HepG2 (cell line): ENCODE results near the gene EPS8L1. TPM values are rescaled to one million over a fixed set of nuclear protein-coding genes. Genes with fewer than 3 reads are reported as not detected.

ENCODE experiments used
- ARID4A ChIP-seq: sonication (generic); formaldehyde crosslinking; IDR thresholded peaks from 2 replicates; pipeline ENCODE4 v1.5.0; 2020; ENCODE audit warnings: mild to moderate bottlenecking, missing genetic modification reagents, borderline replicate concordance
- GLI4 ChIP-seq: sonication (generic); formaldehyde crosslinking; IDR thresholded peaks from 2 replicates; pipeline ENCODE4 v1.5.1; 2020; ENCODE audit warnings: missing genetic modification reagents, mild to moderate bottlenecking, moderate library complexity, borderline replicate concordance
- HMG20B ChIP-seq: conservative IDR thresholded peaks from 2 replicates; pipeline ENCODE4 v1.6.1; 2016; ENCODE audit warnings: missing genetic modification reagents, missing compliant biosample characterization
- PAXIP1 ChIP-seq: sonication (generic); formaldehyde crosslinking; conservative IDR thresholded peaks from 2 replicates; pipeline ENCODE4 v1.4.0; 2020; ENCODE audit warnings: mild to moderate bottlenecking, missing genetic modification reagents, moderate library complexity
- USF2 ChIP-seq, 2 experiments: sonication (generic) in 1 of 2; formaldehyde crosslinking in 1 of 2; IDR thresholded peaks; 2 replicates each; pipeline versions ENCODE4 v1.5.1 to v1.6.1; 2011 to 2020; ENCODE audit warnings: borderline replicate concordance in 1 of 2, low read depth in 1 of 2, low read length in 1 of 2, mild to moderate bottlenecking in 1 of 2, missing genetic modification reagents in 1 of 2, moderate library complexity in 1 of 2
- ZNF343 ChIP-seq: sonication (generic); formaldehyde crosslinking; IDR thresholded peaks from 2 replicates; pipeline ENCODE4 v1.4.0; 2020; ENCODE audit warnings: mild to moderate bottlenecking, missing genetic modification reagents
- ZNF781 ChIP-seq: sonication (generic); formaldehyde crosslinking; IDR thresholded peaks from 2 replicates; pipeline ENCODE4 v1.5.1; 2020; ENCODE audit warnings: borderline replicate concordance, mild to moderate bottlenecking, missing genetic modification reagents; ENCODE audit errors: not compliant biosample characterization
- polyA plus RNA-seq, 8 experiments: library from polyadenylated mRNA; depleted of rRNA in 3 of 8; stranded (reverse) in 7 of 8; unstranded in 1 of 8; fragments of >200 nt; fragmentation: Illumina TruSeq in 4 of 8; extraction: Trizol in 4 of 8; gene quantifications; 2 replicates each; pipeline versions ENCODE4 v1.2.1 to v1.2.3, GENCODE V29; 2011 to 2016; ENCODE audit warnings: low read depth in 4 of 8, missing spikeins in 1 of 8, mixed read lengths in 1 of 8; ENCODE audit not compliant: insufficient read depth in 1 of 8
- total RNA-seq, 5 experiments: library from RNA; depleted of rRNA; stranded (reverse); fragments of >200 nt; fragmentation: Illumina TruSeq; extraction: Trizol; gene quantifications; 2 replicates each; pipeline ENCODE4 v1.2.3, GENCODE V29; 2016; ENCODE audit warnings: low read depth in 1 of 5
- TF ChIP-seq, protein P1 (sequence below): sonication (generic); formaldehyde crosslinking; IDR thresholded peaks from 2 replicates; pipeline ENCODE4 v1.4.0; 2020; ENCODE audit warnings: missing genetic modification reagents, borderline replicate concordance

The EPS8L1 gene
- total and polyA plus RNA-seq, 2 of the 13 experiments (the other 11 are each of a cell fraction or from before 2014, with no cell fraction given): 3.0 to 6.3 TPM

GRCh38 chr19:55116232-55116858 lies 40.7 kb downstream of the EPS8L1 start (continued):
- TF ChIP-seq ZNF781 (CRISPR knock-in tag): no peak
- TF ChIP-seq USF2 (IDR thresholded peaks at IDR 0.05; ENCODE audit: low read depth, low read length): peak; percentile 69
- TF ChIP-seq USF2 (CRISPR knock-in tag; IDR thresholded peaks at IDR 0.05; ENCODE audit: borderline replicate concordance): peak; percentile 70; the same call in 1 of the 2 replicates
- TF ChIP-seq HMG20B: no peak
- TF ChIP-seq, protein P1, sequence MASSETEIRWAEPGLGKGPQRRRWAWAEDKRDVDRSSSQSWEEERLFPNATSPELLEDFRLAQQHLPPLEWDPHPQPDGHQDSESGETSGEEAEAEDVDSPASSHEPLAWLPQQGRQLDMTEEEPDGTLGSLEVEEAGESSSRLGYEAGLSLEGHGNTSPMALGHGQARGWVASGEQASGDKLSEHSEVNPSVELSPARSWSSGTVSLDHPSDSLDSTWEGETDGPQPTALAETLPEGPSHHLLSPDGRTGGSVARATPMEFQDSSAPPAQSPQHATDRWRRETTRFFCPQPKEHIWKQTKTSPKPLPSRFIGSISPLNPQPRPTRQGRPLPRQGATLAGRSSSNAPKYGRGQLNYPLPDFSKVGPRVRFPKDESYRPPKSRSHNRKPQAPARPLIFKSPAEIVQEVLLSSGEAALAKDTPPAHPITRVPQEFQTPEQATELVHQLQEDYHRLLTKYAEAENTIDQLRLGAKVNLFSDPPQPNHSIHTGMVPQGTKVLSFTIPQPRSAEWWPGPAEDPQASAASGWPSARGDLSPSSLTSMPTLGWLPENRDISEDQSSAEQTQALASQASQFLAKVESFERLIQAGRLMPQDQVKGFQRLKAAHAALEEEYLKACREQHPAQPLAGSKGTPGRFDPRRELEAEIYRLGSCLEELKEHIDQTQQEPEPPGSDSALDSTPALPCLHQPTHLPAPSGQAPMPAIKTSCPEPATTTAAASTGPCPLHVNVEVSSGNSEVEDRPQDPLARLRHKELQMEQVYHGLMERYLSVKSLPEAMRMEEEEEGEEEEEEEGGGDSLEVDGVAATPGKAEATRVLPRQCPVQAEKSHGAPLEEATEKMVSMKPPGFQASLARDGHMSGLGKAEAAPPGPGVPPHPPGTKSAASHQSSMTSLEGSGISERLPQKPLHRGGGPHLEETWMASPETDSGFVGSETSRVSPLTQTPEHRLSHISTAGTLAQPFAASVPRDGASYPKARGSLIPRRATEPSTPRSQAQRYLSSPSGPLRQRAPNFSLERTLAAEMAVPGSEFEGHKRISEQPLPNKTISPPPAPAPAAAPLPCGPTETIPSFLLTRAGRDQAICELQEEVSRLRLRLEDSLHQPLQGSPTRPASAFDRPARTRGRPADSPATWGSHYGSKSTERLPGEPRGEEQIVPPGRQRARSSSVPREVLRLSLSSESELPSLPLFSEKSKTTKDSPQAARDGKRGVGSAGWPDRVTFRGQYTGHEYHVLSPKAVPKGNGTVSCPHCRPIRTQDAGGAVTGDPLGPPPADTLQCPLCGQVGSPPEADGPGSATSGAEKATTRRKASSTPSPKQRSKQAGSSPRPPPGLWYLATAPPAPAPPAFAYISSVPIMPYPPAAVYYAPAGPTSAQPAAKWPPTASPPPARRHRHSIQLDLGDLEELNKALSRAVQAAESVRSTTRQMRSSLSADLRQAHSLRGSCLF (CRISPR knock-in tag): no peak
- TF ChIP-seq ZNF343 (CRISPR knock-in tag): 0 out of 2 replicates have a peak, but pooled peaks have one; percentile 34
- TF ChIP-seq ARID4A (CRISPR knock-in tag): peak; percentile 58; the same call in 1 of the 2 replicates
- TF ChIP-seq GLI4 (CRISPR knock-in tag): peak; percentile 46; the same call in 1 of the 2 replicates
- TF ChIP-seq PAXIP1: peak; percentile 53
